ENCODE results near the gene LACRT. TPM values are rescaled to one million over a fixed set of nuclear protein-coding genes. Genes with fewer than 3 reads are reported as not detected.

LACRT gene
- total RNA-seq, 1 donor from 2014 or later = not detected

DNA sequence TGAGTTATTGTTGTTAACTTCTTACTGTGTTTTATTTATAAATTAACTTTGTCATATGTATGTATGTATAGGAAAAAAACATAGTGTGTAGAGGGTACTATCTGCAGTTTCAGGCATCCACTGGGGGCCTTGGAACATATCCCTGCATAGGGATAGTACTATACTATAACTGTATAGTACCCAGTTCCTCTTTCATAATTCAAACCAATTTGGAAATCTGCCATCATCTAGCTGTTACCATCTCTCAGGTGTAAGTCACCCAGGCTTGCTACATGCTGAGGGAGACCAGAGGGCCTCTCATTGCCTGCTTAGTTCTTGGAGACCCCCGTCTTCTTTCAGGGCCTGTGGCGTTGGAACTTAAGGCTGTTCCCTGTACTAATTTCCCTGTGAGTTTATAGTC is 26.4 kb upstream of the LACRT start:
- Histone ChIP-seq H2AFZ (replicated peaks) (no peak overlapping the region), H3K4me3 (no peak overlapping the region)

GRCh38 chr12:54660320-54660962 is 25.7 kb upstream of the LACRT start:
- Histone ChIP-seq H3K27me3 (no peaks in the 10 kb centered on the region), H3K36me3 (no peaks in the 10 kb centered on the region), H3K27ac (no peak overlapping the region), H3F3A (ENCODE audit: low read depth) (peaks cover 4% of the 10 kb centered on the region), H3K4me1 (peaks cover 4% of the 10 kb centered on the region), H2AFZ (replicated peaks) (no peak overlapping the region), H3K79me2 (ENCODE audit: low read depth) (no peaks in the 10 kb centered on the region), H4K20me1 (ENCODE audit: low read depth) (no peaks in the 10 kb centered on the region), H3K9me3 (ENCODE audit: low read depth) (no peaks in the 10 kb centered on the region), H3K4me2 (no peak overlapping the region), H3K4me3 (no peak overlapping the region), H3K9ac (no peak overlapping the region)
- Mint-ChIP-seq H3K27me3 (ENCODE audit: insufficient read depth, low read depth) (peaks cover 3% of the 10 kb centered on the region), H3K9me3 (peaks cover 16% of the 10 kb centered on the region), H3K4me3 (no peak overlapping the region), H3K4me1 (peaks cover 4% of the 10 kb centered on the region), H3K36me3 (no peaks in the 10 kb centered on the region), H3K27ac (no peak overlapping the region)
- DNase-seq (ENCODE audit: low spot score) = no peak
- TF ChIP-seq CTCF (IDR thresholded peaks at IDR 0.05) = no peak
- TF ChIP-seq EZH2phosphoT487 (IDR thresholded peaks at IDR 0.05) = no peak
- no peak for TF ChIP-seq EZH2 (IDR thresholded peaks at IDR 0.05)

More for the DNA sequence above, 26.4 kb upstream of the LACRT start:
- H4K20me1 ChIP-seq (ENCODE audit: low read depth) = no peaks in the 10 kb centered on the region
- no peaks in the 10 kb centered on the region for H3K79me2 ChIP-seq (ENCODE audit: low read depth)
- no peak overlapping the region for H3K4me3 Mint-ChIP-seq
- no peak for DNase-seq (ENCODE audit: low spot score)
- H3K27ac ChIP-seq = no peak overlapping the region
- no peaks in the 10 kb centered on the region for H3K36me3 ChIP-seq
- no peaks in the 10 kb centered on the region for H3K9me3 ChIP-seq (ENCODE audit: low read depth)
- no peaks in the 10 kb centered on the region for H3K4me1 ChIP-seq
- peaks cover 3% of the 10 kb centered on the region for H3K27me3 Mint-ChIP-seq (ENCODE audit: insufficient read depth, low read depth)
- H3K27me3 ChIP-seq = no peaks in the 10 kb centered on the region
- no peak overlapping the region for H3K9ac ChIP-seq
- TF ChIP-seq CTCF (IDR thresholded peaks at IDR 0.05) (no peak), EZH2 (IDR thresholded peaks at IDR 0.05) (no peak), EZH2phosphoT487 (IDR thresholded peaks at IDR 0.05) (no peak)
- H3K36me3 Mint-ChIP-seq = no peaks in the 10 kb centered on the region
- no peak overlapping the region for H3K27ac Mint-ChIP-seq
- H3K4me2 ChIP-seq = no peak overlapping the region
- H3K9me3 Mint-ChIP-seq = peaks cover 16% of the 10 kb centered on the region
- H3K4me1 Mint-ChIP-seq = peaks cover 3% of the 10 kb centered on the region
- no peaks in the 10 kb centered on the region for H3F3A ChIP-seq (ENCODE audit: low read depth)

- Mint-ChIP-seq H3K36me3 (no peaks in the 10 kb centered on the region), H3K9me3 (peaks cover 16% of the 10 kb centered on the region), H3K27me3 (ENCODE audit: insufficient read depth, low read depth) (peaks cover 3% of the 10 kb centered on the region), H3K4me3 (no peak overlapping the region), H3K4me1 (peaks cover 11% of the 10 kb centered on the region), H3K27ac (no peak overlapping the region)
- Histone ChIP-seq H3K27me3 (no peaks in the 10 kb centered on the region), H3K9me3 (ENCODE audit: low read depth) (no peaks in the 10 kb centered on the region), H3K27ac (no peak overlapping the region), H3K9ac (no peak overlapping the region), H3K4me2 (no peak overlapping the region), H3F3A (ENCODE audit: low read depth) (peaks cover 15% of the 10 kb centered on the region), H3K36me3 (no peaks in the 10 kb centered on the region), H3K4me1 (peaks cover 17% of the 10 kb centered on the region), H4K20me1 (ENCODE audit: low read depth) (no peaks in the 10 kb centered on the region), H2AFZ (replicated peaks) (peak overlapping the region; percentile 27), H3K4me3 (no peak overlapping the region), H3K79me2 (ENCODE audit: low read depth) (no peaks in the 10 kb centered on the region)
- peak; percentile 73 for DNase-seq (ENCODE audit: low spot score)
- TF ChIP-seq EZH2phosphoT487 (IDR thresholded peaks at IDR 0.05) = no peak
- peak; percentile 71 for TF ChIP-seq CTCF (IDR thresholded peaks at IDR 0.05)
- TF ChIP-seq EZH2 (IDR thresholded peaks at IDR 0.05) = no peak
Measured at GRCh38 chr12:54658306-54659264, 23.9 kb upstream of the LACRT start.
